EH (cell line): ENCODE measurements around the gene PDE9A.
"Not testable (repeated sequence)": the region's sequence is repeated elsewhere in the genome, so short reads cannot be mapped to it uniquely, and the experiment has no call there.

Experiments used
- DNase-seq: peaks from one replicate; pipeline ENCODE4 v3.0.0-alpha.2; 2015; ENCODE audit warnings: low read depth

Gene PDE9A

GRCh38 chr21:42653231-42654061, at the start of gene PDE9A:
TSS of gene PDE9A (plus strand) at chr21:42653621. CDS start at chr21:42653815, 194 bp downstream.
- DNase-seq, result no peak

GRCh38 chr21:42607102-42607501, 46.3 kb upstream of the PDE9A start:
- DNase-seq, result no peak

GRCh38 chr21:42607525-42608102, 45.8 kb upstream of the PDE9A start:
- DNase-seq, result no peak

- DNase-seq, result no peak
These were observed 45.0 kb upstream of the PDE9A start for GRCh38 chr21:42608446-42608845.

GRCh38 chr21:42609811-42610210, 43.6 kb upstream of the PDE9A start:
- DNase-seq, result no peak

- DNase-seq, result no peak
These were observed 41.6 kb upstream of the PDE9A start for GRCh38 chr21:42611852-42612251.

GRCh38 chr21:42612390-42612789, 41.0 kb upstream of the PDE9A start:
- DNase-seq, result no peak

- DNase-seq, result no peak
These were observed 39.7 kb upstream of the PDE9A start for GRCh38 chr21:42613756-42614155.

- no peak for DNase-seq
These were observed 39.0 kb upstream of the PDE9A start for GRCh38 chr21:42614396-42614795.

- no peak for DNase-seq
These were observed 38.5 kb upstream of the PDE9A start for GRCh38 chr21:42614811-42615351.

- not testable (repeated sequence) for DNase-seq
These were observed 38.0 kb upstream of the PDE9A start for GRCh38 chr21:42615377-42615776.

GRCh38 chr21:42615924-42616323, 37.5 kb upstream of the PDE9A start:
- DNase-seq, result no peak

- no peak for DNase-seq
These were observed 37.0 kb upstream of the PDE9A start for GRCh38 chr21:42616446-42616845.

GRCh38 chr21:42616941-42617340, 36.5 kb upstream of the PDE9A start:
- DNase-seq, result no peak

GRCh38 chr21:42617486-42617885, 35.9 kb upstream of the PDE9A start:
- DNase-seq, result no peak

- DNase-seq, result no peak
These were observed 34.7 kb upstream of the PDE9A start for GRCh38 chr21:42618707-42619102.

- DNase-seq, result no peak
These were observed 34.3 kb upstream of the PDE9A start for GRCh38 chr21:42619166-42619565.

GRCh38 chr21:42619841-42620240, 33.6 kb upstream of the PDE9A start:
- DNase-seq, result no peak

- no peak for DNase-seq
These were observed 32.1 kb upstream of the PDE9A start for GRCh38 chr21:42621166-42621818.

GRCh38 chr21:42621819-42622177, 31.6 kb upstream of the PDE9A start:
- DNase-seq, result no peak

- DNase-seq, result no peak
These were observed 31.1 kb upstream of the PDE9A start for GRCh38 chr21:42622284-42622683.

- DNase-seq, result no peak
These were observed 29.7 kb upstream of the PDE9A start for GRCh38 chr21:42623694-42624093.
